ENCODE data around the gene MCCC1.
A peak's percentile ranks its signal among the peaks of the same experiment; 100 is the strongest.
"Not testable (repeated sequence)": the region's sequence is repeated elsewhere in the genome, so short reads cannot be mapped to it uniquely, and the experiment has no call there.

The MCCC1 gene

DNA sequence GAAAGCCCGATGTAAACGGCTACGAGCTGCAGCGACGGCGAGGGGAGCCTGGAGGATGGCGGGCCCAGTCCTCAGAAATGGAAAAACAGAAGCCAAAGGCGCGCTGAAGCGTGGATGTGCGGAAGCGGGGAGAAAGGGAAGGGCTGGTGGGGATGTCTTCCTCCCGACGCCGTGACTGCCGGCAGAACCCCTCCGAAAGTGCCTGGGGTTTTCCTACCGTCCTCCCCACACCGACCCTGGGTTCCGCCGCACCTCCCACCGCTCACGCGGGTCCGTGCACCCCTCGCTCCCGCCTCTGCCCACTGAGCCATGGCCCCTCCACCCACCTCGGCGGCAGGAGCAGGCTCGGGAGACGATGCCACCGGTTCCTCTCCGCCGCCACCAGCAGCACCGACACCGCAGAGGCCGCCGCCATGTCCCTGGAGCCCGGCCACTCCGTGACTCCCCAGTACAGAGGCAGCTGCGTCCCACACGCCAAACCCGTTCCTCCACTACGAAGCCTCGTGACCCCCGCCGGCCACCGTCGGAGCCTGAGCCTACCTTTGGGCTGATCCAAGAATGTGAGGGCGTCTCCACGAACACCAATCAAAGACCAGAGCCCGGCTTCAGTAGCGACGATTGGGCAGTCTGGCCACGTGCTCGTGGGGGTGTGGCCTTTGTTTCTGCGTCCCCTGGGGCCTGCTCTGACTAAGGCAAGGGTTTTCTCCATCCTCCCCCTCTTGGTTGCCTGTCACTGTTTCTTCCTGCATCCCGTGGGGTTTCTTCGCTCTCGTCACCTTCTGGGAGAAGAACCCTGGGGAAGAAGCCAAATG, at the start of gene MCCC1:
TSS of gene MCCC1 (minus strand) at position 471 of the 812 bp plus-strand sequence. CDS start at position 415, 56 bp downstream.
- DNase-seq (ENCODE audit: low spot score): peak; percentile 99

DNA sequence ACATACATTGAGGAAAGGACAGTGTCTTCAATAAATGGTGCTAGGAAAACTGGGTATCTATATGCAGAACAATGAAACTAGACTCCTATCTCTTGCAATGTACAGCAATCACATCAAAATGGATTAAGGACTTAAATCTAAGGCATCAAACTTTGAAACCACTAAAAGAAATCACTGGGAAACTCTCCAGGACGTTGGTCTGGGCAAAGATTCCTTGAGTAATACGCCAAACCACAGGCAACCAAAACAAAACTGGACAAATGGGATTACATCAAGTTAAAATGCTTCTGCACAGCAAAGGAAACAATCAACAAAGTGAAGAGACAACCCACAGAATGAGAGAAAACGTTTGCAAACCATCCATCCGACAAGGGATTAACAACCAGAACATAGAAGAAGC, 48.8 kb upstream of the MCCC1 start:
- no peak for DNase-seq (ENCODE audit: low spot score)

DNA sequence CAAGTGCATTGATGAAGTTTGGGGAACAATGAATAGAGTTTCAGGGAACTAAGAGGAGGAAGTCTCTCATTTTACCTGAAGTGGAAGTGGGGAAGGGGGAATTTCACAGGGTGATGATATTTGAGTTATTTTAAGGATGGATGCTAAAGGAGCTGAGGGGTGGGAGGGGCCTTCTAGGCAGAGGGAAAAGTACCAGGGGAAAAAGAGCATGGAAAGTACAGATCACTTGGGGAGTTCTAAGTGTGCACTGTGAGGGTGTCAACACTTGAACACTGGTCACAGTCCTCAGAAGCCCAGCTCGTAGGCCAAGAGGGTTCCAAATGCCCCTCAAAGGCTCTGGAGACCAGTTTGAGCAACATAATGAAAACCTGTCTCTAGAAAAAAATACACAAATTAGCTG, 45.1 kb upstream of the MCCC1 start:
- DNase-seq (ENCODE audit: low spot score): no peak

DNA sequence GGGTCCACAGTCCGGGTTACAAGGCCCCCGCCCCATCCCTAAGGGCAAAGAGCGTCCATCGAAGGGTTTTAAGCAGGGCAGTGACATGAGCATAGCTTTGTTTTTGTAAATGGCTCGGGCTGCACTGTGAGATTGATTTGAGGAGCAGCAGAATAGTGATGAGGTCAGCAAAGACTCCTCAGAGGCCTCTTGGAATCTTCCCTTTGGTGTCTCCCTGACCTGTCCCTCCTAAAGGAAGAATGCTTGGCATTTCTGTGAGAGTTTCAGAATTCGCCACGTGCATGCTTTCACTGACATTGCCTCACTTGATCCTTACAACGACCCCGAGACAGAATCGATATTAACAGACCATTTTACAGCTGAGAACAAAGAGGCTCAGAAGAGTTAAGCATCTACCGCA, 42.9 kb upstream of the MCCC1 start:
- no peak for DNase-seq (ENCODE audit: low spot score)

DNA sequence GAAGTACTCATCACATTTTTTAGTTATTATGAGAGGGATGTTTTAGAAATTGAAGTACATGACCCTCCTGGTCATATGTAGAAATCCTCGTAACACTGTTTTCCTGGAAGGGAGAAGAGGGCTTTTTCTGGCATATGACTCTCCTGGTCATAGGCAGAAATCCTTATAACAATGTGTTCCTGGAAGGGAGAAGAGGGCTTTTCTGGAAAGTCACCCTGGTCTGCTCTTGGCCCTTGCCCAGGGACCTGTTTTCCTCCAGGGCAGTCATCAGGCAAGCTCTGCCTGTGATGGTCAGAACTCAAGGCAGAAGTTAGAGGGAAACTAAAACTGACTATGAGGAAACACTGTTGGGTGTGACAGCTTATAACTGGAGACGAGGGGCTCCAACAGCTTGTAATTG, 35.5 kb upstream of the MCCC1 start:
- DNase-seq (ENCODE audit: low spot score): no peak

DNA sequence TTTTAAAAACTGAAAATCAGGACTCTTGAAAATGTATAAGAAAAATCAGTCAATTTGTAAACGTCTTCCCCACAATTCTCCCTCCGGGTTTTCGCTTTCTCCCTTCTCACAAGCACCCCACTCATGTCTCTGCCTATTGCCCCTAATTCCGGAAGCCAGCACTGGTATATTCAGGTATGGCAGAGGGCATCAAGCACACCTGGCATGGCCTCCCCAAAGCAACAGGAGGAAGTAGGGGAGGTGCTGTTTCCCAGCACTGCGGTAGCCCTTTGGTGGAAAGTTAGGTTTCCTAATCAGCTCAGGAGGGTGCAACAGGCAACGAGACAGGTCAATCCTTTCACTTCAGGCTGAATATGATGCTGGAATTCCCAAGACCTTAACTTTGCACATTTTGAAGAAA, 33.1 kb upstream of the MCCC1 start:
- DNase-seq (ENCODE audit: low spot score): no peak

DNA sequence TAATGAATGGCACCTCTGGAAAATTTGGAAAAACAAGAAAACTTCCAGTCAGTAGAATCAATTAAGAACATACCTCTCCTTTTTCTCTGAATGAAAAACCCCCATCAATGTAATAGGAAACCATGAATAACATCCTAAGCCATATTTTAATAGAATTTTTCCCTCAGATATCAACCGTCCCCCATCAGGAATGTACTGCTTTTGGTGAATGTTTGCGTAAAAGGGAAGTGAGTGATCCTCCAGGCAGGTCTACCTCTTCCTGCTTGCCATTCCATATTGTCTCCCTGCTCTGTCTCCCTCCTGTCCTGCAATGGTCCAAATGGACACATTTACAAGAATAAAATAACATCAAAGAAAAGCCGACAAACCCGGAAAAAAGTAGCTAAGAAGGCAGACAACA, 32.4 kb upstream of the MCCC1 start:
- DNase-seq (ENCODE audit: low spot score): no peak

DNA sequence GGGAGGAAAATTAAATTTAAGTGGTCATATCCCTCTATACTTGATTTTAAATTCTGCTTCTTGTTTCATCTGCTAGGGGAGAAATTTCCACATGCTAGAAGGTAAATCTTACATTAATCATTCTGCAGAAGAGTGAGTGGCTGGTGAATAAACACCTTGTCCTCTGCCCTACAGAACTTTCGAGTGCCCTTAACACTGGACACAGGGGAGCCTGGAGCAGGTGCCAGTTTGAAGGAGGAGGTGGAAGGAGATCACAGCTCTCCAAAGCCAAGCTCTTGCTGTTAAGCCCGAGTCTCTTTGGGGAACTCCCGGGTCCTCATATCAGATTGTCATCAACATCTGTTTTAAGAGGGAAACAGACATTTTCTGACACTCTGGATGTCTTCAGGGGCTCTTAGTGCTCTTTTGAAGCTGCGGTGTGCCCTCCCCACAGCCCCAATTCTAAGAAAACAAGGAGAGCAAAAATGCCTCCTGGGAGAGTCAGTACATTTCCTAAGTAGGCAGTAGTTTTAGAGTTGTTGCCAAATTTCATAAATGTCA, 32.0 kb upstream of the MCCC1 start:
- DNase-seq (ENCODE audit: low spot score): no peak

DNA sequence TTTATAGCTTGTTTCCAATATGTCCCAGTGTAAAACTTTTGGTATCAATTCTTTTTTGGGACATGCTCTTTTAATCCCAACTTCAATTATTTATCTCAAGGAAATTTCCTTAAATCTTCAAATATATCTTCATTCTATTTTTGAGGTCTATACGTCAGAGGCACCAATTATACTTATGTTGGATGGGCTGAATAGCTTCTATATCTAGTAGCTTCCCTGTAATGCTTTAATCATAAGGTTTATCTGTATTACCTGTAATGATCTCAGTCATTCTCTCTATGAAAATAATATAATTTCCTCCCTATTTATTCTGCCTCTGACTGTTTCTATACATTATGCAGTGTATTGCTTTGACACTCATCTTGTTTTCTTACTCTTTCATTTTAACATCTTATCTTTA, 29.9 kb upstream of the MCCC1 start:
- no peak for DNase-seq (ENCODE audit: low spot score)

DNA sequence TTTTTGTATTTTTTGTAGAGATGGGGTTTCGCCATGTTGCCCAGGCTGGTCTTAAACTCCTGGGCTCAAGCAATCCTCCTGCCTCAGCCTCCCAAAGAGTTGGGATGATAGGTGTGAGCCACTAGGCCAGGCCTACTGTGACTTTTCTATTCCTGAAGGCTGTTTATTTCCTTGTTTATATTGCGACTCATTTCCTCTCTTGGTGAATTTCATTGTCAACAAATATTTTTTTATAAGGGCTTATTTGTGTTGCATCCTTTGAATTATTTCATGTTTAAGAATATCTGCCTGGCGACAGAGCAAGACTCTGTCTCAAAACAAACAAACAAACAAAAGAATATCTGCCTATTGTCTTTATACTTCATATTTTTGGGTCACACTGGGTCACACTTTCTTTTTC, 29.4 kb upstream of the MCCC1 start:
- DNase-seq (ENCODE audit: low spot score): no peak

DNA sequence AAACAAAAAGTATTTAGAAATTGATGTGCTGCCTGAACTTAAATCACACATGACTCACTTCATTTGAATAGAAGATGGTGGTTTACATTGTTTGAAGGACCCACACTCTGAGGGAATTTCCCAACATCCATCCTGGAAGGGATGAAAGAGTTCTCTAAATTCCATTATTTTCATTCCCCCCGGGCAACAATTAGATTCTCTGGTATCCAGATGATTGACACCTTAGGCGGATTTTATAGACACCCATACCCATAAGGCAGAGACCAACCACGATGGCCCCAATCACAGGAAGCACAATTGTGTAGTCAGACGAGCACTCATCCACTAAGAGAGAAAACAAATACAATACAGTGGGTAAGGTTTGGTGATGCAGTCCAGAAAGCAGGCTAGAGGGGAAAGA, 24.6 kb upstream of the MCCC1 start:
- DNase-seq (ENCODE audit: low spot score): no peak

DNA sequence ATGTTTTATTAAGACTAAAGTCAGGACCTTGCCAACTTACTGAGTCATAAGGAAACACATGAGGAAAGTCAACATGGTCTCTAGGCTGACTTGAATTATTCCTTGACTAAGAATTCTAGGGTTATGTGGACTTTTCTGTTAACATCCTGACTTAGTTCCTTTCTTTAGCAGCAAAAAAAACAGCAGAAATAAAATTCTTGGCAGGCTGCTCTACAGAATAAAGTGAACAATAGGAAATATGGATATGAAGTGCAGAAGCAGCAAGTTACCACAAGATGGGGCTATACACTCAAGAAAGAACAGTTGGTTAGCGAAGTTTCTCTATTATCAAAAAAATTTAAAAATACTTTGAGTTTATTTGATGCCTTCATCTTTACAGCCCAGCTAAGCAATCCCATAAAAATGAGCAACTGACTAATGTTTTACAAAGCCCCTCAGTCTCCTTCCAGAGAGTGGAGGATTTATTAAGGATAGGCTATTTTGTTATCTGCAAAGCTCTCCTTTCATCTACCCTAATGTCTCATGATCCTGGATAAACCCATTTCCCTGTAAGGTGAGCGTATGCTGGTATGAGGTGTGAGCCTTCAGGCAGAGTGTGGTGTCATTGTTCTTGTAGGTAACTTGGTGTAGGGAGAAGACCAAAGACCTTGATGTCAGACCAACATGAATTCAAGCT, 23.1 kb upstream of the MCCC1 start:
- DNase-seq (ENCODE audit: low spot score): peak; percentile 79

DNA sequence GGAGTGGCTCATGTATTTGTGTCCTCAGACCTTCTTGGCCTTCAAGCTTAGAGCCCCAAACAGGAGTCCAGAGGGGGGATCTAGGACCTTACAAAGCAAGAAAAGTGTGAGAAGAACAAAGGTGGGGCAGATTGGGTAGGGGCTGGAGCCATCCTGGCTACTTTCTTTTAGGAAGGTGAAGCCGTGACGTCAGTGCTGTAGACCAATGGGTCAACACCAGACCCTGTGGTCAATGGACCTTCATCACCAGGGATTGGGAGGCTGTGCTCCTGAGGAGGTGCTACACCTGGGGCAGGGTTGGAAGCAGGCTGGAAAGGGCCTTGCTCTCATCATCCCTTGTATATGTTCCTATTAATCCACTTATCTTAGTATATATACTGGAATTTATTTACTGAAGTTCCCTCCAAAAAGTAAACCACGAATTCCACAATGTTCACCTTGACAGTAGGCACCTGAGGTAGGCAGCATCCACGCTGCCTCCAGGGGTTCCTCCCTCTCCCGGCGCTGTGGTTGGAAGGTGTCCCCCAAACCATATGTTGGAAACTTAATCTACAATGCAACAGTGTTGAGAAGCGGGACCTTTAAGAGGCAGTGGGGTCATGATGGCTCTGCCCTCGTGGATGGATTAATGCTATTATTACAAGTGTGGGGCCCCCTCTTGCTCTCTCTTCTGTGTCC, 21.4 kb upstream of the MCCC1 start:
- DNase-seq (ENCODE audit: low spot score): no peak

DNA sequence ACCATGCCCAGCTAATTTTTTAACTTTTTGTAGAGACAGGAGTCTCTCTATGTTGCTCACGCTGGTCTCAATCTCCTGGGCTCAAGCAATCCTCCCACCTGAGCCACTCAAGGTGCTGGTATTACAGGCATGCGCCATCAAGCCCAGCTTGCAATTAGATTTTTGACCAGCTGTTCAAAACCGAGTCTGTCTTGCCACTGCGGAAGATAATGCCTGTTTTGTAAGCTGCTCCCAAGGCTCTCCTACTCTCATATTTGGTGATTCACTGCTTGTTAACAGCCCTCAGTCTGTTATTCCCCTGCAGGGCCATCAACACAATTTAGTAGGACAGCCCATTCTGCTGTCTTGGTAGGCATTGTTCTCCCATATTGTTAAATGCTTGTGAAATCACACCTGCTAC, 17.8 kb upstream of the MCCC1 start:
- no peak for DNase-seq (ENCODE audit: low spot score)

DNA sequence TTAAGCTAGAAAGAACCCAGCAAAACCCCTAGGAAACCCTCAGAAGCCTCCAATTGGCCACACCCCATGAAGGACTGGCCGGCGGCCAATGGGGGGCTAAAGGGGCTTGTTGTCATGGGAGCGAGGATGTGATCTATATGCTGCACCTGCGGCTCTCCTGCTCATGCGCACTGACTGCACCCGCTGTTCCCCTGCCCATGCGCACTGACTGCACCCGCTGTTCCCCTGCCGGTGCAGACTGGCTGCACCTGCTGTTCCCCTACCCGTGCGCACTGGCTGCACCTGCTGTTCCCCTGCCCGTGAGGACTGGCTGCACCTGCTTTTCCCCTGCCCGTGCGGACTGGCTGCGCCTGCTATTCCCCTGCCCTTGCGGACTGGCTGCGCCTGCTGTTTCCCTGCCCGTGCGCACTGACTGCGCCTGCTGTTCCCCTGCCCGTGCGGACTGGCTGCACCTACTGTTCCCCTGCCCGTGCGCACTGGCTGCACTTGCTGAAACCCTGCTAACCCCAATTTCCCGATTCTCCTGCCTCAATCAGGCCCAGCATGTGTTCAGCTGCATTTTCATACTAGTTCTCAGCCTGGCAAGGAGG, 16.8 kb upstream of the MCCC1 start:
- peak; percentile 97 for DNase-seq (ENCODE audit: low spot score)

DNA sequence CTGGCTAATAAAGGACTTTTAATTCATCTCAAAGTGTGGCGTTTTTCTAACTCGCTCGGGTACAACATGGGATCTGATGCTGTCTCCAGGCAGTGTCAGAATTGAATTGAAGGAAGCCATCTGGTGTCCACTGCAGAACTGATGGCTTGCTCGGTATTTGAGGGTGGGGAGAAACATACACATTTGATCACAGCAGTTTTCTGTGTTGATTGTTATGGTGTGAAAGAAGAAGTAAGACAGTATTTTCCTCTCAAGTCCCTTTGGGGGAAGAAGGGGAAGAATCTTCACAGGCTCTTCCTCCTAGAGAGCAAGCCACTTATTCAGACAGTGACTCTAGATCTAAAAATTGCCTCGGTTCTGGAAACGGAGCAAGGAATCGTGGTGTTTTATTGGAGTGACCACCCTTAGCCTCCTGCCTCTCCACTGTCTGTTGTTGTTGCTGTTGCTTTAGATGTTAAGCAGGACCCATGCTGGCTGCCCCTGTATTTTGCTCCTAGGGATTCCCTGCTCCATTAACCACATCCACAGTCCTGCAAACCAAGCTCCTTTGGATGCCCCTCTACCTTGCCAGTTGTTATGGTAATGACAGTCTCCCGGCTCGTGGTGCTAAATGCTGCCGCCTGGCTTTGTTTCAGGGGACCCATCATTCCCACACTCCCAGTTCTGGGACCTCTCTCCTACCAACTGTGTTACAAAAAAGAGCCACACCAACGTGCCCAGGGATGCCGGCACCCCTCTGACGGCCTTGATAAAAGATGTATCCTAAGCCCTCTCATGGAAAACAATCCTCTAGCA, 15.3 kb upstream of the MCCC1 start:
- DNase-seq (ENCODE audit: low spot score): peak; percentile 56

DNA sequence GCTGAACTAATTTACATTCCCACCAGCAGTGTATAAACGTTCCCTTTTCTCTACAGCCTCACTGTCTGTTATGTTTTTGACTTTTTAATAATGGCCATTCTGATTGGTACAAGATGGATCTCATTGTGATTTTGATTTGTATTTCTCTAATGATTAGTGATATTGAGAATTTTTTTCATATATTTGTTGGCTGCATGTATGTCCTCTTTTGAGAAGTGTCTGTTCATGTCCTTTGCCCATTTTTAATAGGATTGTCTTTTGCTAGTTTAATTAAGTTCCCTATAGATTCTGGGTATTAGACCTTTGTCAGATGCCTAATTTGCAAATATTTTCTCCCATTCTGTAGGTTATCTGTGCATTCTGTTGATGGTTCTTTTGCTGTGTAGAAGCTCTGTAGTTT, 10.6 kb upstream of the MCCC1 start:
- not testable (repeated sequence) for DNase-seq (ENCODE audit: low spot score)

DNA sequence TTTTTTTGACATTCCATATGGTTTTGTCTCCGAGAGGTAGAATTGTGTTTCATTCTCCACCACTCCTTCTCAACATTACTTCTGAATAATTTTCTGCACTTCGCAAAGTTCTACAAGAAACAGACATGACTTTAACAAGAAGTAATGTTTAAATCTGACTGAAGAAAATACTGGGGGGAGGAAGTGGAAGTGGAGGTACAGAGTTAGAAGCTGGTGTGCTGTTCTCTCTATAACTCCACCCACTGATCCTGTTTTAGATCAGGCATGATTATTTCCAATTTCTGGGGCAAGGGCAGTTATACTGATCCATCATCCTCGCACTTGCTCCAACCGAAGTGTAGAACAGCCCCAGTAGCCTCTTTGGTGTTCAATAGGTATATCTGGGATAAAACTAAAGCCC, 9.2 kb upstream of the MCCC1 start:
- no peak for DNase-seq (ENCODE audit: low spot score)

DNA sequence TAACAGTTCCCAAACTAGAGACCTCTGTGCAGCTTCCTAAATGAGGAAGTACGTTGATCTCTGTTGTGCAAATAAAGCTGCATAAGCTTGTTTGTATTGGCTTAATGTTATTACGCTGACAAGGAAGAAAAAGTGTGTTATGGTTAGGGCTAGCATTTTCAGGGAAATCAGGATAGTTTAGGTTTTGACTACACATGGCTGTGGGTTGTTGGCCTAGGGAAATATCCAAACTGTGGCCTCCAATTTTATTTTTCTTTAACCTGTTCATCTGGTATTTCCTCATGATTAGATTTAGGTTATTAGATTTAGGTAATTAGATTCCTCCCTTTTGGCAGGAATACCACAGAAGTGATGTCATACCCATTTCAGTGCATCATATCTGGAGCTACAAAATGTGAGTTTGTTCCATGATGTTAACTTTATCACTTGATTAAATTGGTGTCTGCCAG, 8.7 kb upstream of the MCCC1 start:
- no peak for DNase-seq (ENCODE audit: low spot score)

DNA sequence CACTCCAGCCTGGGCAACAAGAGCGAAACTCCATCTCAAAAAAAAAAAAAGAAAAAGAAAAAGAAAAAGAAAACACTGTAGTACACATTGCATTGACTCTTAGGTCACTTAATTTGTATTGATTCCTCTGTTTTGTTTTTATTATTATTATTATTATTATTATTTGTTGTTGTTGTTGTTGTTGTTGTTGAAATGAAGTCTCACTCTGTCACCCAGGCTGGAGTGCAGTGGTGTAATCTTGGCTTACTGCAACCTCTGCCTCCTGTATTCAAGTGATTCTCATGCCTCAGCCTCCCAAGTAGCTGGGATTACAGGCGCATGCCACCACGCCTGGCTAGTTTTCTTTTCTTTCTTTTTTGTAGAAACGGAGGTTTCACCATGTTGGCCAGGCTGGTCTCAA, 8.1 kb upstream of the MCCC1 start:
- DNase-seq (ENCODE audit: low spot score): not testable (repeated sequence)

DNA sequence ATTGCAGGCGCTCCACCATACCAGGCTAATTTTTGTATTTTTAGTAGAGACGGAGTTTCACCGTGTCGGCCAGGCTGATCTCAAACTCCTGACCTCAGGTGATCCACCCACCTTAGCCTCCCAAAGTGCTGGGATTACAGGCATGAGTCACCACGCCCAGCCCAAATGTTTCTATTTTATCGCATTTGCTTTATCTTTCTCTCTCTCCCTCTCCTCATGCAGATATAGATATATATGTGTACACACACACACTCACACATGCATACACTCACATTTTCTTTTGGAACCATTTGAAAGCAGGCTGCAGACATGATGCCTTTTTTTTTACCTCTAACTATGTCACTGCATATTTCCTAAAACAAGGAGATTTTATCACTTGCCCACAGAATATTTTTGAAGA, 7.3 kb upstream of the MCCC1 start:
- DNase-seq (ENCODE audit: low spot score): no peak

DNA sequence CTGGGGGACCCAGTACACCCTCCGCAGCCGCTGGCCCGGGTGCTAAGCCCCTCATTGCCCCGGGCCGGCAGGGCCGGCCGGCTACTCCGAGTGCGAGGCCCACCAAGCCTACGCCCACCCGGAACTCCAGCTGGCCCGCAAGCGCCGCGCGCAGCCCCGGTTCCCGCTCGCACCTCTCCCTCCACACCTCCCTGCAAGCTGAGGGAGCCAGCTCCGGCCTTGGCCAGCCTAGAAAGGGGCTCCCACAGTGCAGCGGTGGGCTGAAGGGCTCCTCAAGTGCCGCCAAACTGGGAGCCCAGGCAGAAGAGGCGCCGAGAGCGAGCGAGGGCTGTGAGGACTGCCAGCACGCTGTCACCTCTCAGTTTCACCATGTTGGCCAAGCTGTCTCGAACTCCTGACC, 4.7 kb upstream of the MCCC1 start:
- DNase-seq (ENCODE audit: low spot score): not testable (repeated sequence)

Data from iPS-NIHi11 (cell line).